Measurements from ENCODE around the gene KIFC1.

- TF ChIP-seq TCF7L2 (IDR thresholded peaks at IDR 0.05; ENCODE audit: low read depth, low read length) = no peak
- no peak for TF ChIP-seq ZFP30 (CRISPR knock-in tag; IDR thresholded peaks at IDR 0.05; ENCODE audit: borderline replicate concordance)
- TF ChIP-seq DMBX1 (CRISPR knock-in tag; IDR thresholded peaks at IDR 0.05; ENCODE audit: borderline replicate concordance) = no peak
- TF ChIP-seq POLR2A (conservative IDR thresholded peaks at IDR 0.05) = no peak
Observed at GRCh38 chr6:33441457-33441856, 49.8 kb downstream of the KIFC1 start.
